GM18507 (cell line): ENCODE data around the gene G0S2.

Source experiments
- DNase-seq: peaks from one replicate; pipeline ENCODE4 v3.0.0; 2011; ENCODE audit warnings: low read depth; ENCODE audit not compliant: insufficient read length; ENCODE audit errors: extremely low spot score
- FAIRE-seq: peaks from 2 replicates; lab custom pipeline; 2011; peaks lifted over from hg19 to GRCh38; lab: Jason Lieb, UNC

Gene G0S2

DNA sequence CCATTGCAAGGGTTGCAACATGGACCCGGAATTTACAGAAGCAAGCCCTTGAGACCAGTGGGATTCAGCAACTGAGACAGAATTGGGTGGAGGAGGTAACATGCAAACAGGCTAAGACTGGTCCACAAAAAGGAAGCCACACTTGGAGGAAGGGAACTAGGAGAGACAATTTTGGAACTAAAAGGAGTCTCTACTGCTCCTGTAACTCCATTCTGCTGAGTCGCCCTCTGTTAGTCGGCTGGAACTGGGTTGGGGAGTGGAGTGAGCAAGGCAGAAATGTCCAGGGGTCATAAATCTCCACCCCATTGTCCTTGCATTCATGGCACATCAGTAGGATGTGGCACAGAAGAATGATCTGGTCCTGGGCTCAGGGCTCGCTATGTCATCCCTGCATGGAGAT is 28.1 kb upstream of the G0S2 start:
- no peak for FAIRE-seq
- no peak for DNase-seq

GRCh38 chr1:209648346-209648745 is 26.9 kb upstream of the G0S2 start:
- FAIRE-seq = no peak

DNA sequence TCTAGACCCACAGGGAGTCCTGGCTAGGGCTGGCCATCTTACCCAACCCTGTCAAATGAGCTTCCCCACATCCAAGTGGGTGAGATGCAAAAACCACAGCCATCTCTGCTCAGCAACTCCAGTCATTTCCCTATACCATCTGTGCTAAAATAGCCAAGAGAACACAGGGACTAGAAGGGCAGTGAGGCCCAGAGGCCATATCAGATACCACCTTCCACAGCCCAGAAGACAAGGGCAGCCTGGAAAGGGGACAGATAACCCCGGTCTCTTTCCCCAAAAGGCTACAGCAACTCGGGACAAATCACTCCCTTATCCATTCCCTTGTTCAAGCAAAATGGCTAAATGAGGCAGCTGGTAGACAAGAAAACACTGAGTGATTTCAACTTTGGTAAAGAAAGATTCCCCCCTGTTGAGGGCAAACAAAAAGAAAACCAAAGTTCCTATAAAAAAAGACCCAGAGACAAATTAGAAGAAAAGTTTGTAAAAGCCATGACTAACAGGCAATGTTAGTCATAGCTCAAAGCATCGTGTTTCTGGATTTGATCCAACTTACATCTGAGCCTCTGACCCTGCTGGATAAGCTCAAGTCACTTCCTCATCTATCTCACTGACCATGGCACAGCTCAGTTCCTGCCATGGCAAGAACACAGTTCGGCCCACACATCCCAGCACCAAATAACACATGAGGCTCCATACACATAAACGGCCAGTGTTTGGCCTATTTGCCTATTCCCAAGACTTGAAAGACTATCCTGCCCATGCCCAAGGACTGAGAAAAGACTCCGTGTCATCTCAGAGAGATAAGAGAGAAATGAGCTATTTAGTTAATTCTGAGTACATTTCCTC is 26.1 kb upstream of the G0S2 start:
- FAIRE-seq = no peak
- DNase-seq = no peak

More at GRCh38 chr1:209648346-209648745, 26.9 kb upstream of the G0S2 start:
- DNase-seq = no peak

DNA sequence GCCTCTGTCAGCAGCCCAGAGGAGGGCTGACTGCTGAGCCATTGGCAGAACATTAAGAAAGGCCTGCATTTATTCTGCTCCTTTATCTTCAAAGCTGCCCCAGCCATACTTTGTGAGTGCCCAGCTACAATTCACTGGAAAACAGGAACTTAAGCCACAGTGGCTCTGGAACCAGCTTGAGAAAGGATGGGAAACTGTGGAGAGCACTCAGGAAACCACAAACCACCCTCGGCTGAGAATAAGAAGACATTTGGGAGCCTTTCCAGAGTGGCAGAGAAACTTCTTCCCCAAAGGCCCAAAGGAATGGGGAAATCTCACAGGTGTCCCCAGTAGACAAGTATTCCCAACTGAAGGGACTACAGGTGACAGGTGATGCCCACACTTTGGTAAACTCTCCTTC is 24.8 kb upstream of the G0S2 start:
- FAIRE-seq = no peak

DNA sequence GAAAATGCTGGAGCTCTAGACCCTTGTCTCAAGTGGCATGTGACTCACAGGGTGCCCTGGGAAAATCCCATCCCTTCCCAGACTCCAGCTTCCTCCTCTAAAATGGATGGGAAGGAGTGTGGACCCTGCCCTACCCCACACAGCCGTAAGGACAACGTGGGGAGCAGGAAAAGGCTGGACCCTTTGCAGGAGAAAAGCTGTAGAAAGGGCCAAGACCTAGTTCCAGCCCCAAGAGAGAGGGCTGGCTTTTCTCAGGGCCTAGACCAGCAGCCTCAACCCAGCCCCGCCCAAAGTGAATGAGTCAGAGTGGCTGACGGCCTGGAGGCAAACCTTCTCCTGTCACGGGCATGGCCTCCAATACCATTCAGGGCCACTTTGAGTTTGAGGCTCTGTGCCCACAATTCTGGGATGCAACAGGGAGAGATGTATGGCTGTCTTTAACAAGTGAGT is 24.0 kb upstream of the G0S2 start:
- FAIRE-seq (peak; percentile 58), DNase-seq (no peak)

More for the DNA sequence above, 24.8 kb upstream of the G0S2 start:
- DNase-seq = no peak

- FAIRE-seq = no peak
- DNase-seq = no peak
Measured at GRCh38 chr1:209652121-209652735, 23.0 kb upstream of the G0S2 start, which contains the start of gene LAMB3. LAMB3 (minus strand) TSS chr1:209652425; CDS start chr1:209650944, 1,481 bp downstream.

- FAIRE-seq (peak; percentile 74), DNase-seq (no peak)
Measured at GRCh38 chr1:209652873-209653401, 22.3 kb upstream of the G0S2 start.

- no peak for DNase-seq
- peak; percentile 91 for FAIRE-seq
Measured at GRCh38 chr1:209653915-209654351, 21.3 kb upstream of the G0S2 start.

GRCh38 chr1:209655411-209656231 is 19.6 kb upstream of the G0S2 start:
- no peak for DNase-seq
- FAIRE-seq = no peak

GRCh38 chr1:209657140-209657879 is 17.9 kb upstream of the G0S2 start:
- DNase-seq (no peak), FAIRE-seq (no peak)

DNA sequence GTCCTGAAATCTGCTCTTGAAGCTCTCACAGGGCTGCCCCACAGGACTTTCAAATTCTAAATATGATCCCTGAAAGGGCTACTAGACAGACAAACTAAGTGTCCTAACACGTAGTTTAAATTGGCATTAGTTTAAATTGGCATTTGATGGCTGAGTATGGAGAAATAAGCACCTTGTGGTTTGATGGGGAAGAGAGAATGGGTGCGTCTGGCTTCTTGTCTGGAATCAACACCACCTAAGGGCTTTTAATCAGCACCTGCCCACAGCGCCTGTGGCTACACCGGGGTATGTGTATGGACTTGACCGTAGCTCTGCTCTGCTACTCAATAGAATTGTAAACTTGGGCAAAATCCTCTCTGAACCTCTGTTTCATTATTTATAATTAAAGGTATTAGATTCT is 17.3 kb upstream of the G0S2 start:
- no peak for DNase-seq
- no peak for FAIRE-seq

DNA sequence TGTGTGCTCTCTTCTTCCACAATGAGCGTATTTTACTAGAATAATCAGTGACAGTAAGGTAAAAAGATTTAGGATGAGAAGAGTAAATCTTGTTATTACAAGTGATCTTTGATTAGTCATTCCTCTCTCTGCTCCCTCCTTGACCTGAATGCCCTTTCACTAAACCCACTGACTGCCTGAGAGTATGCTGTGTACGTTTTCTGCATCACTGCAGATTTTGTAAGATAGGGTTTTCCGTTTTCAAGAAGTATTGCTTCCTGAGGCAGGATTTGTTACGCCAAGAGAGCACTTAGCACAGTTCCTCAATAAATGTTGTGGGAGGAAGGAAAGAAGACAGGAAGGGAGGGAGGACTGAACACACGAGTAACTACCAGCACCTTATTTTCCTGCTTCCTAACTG is 15.3 kb upstream of the G0S2 start:
- FAIRE-seq = peak; percentile 83
- DNase-seq = no peak

GRCh38 chr1:209661071-209661470 is 14.1 kb upstream of the G0S2 start:
- FAIRE-seq = no peak
- no peak for DNase-seq

DNA sequence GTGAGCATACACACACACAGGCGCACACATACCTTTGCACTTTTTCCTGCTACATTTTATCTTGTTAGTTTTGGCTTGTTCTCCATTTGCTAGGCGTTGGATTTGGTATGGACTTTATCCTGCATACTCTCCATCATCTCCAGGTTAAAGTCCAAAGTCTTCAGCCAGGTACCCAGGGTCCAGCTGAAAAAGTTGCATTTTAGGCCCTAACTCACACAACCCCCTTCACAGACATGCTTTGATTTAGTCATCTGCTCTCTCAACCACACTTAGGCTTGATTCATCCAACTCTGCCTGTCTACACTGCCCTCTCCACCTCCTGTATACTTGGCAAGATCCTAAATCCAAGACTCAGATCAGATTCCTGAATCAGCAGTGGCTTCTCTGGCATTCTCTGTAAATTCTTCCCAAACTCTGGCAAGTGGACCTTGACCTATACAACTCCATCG is 12.3 kb upstream of the G0S2 start:
- FAIRE-seq (no peak), DNase-seq (no peak)

DNA sequence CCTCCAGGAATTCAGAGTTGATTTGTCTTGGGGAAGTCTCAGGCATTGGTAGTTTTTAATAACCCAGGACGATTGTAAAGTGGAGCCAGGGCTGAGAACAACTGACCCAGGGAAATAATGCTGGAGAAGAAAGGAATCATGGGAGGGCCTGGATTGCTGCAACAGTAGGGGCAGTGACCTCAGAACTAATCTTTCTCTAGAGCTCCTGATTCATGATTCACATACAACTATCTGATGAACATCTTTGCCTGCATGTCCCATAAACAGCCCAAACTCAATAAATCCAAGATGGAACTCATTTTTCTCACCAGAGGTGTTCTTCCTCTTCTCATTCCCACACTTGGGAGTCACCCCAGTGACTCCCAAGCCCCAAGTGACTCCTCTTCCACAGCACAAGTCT is 8.1 kb upstream of the G0S2 start:
- FAIRE-seq (no peak), DNase-seq (no peak)

DNA sequence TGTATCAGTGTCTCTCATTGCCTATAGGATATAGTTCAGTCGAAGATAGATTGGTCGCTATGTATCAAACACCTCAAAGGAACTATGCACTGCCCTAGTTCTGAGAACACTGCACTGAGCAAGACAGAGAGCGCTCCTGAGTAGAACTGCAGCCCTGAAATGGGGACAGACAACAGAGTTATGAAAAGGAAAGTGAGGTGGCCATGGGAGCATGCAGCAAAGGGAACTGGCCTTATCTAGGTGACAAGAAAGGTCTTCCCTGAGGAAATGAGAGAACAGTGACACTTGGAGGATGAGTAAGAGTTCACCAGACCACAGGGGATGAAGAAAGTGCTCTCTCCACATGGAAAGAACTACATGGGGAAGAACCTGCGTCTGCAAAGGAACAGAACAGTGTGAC is 7.5 kb upstream of the G0S2 start:
- DNase-seq = no peak
- no peak for FAIRE-seq

DNA sequence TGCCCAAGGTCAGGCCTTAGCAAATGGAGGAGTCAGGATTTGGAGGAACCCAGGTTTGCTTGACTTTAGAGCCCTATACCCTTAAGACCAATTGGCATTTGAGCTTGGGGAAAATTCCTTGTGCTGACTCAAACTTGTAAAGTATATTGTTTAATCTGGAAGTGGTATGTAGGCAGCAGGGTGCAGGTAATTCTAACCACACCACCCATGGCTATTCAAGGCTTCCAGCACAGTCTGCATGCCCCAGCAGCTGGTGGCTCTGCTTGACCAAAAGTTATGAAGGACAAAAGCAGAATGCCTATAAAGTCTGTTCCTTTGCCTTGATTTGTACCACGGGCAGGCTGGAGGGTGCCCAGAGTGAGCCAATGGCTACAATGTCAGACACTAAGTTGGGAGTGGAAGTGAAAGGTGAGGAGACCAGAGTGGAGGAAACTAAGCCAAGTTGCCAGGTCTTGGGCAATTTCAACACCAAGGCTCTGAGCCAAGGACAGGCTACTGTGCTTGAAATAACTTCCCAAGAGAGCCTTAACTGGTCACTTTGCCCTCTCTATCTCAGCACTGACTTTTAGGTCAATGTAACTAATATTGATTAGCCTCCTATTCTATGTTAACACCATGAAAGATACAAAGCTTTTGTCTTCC is 4.7 kb upstream of the G0S2 start:
- no peak for DNase-seq
- no peak for FAIRE-seq
